Gastroesophageal sphincter (tissue), 3 donors: Measurements from ENCODE around the gene KIF5C.

ENCODE experiments used
- CTCF ChIP-seq, 4 experiments: fragments of 200-600 bp in 2 of 4; fragments of 450-650 bp in 2 of 4; sonication (generic) in 1 of 4; IDR thresholded peaks; one replicate each; pipeline ENCODE4 v1.5.1; 2017 to 2019; ENCODE audit warnings: antibody characterized with exemption in 4 of 4, mild to moderate bottlenecking in 2 of 4, moderate library complexity in 2 of 4
- EP300 ChIP-seq: sonication (generic); formaldehyde crosslinking; IDR thresholded peaks from one replicate; pipeline ENCODE4 v1.6.1; 2017; ENCODE audit warnings: antibody characterized with exemption, mild to moderate bottlenecking

- no peak for TF ChIP-seq CTCF (IDR thresholded peaks at IDR 0.05)
- TF ChIP-seq EP300, result no peak
Observed at GRCh38 chr2:148968776-148969319, 93.8 kb downstream of the KIF5C start.
